Mucosa of rectum (tissue), 2 donors: ENCODE measurements around the gene PITX1.

Experiments
- H3K27ac ChIP-seq, 2 donors: one replicate each; pipeline ENCODE4 v1.7.0; 2013; ENCODE audit warnings: inconsistent platforms in 2 of 2, low read depth in 2 of 2, low read length in 2 of 2
- H3K27me3 ChIP-seq, 2 donors: one replicate each; pipeline ENCODE4 v1.7.0; 2013; ENCODE audit warnings: low read length in 2 of 2; ENCODE audit not compliant: control insufficient read depth in 2 of 2, insufficient read depth in 2 of 2
- H3K36me3 ChIP-seq, 2 donors: one replicate each; pipeline ENCODE4 v1.7.0; 2013; ENCODE audit warnings: low read length in 2 of 2; ENCODE audit not compliant: control insufficient read depth in 2 of 2, insufficient read depth in 2 of 2
- H3K4me1 ChIP-seq, 2 donors: one replicate each; pipeline ENCODE4 v1.7.0; 2013; ENCODE audit warnings: low read length in 2 of 2, mild to moderate bottlenecking in 1 of 2; ENCODE audit not compliant: control insufficient read depth in 2 of 2, insufficient read depth in 2 of 2
- H3K4me3 ChIP-seq, 2 donors: one replicate each; pipeline ENCODE4 v1.7.0; 2013; ENCODE audit warnings: low read length in 2 of 2
- H3K9ac ChIP-seq, 2 donors: one replicate each; pipeline ENCODE4 v1.7.0; 2013; ENCODE audit warnings: low read length in 2 of 2, low read depth in 1 of 2, mild to moderate bottlenecking in 1 of 2
- H3K9me3 ChIP-seq, 2 donors: one replicate each; pipeline ENCODE4 v1.7.0; 2013; ENCODE audit warnings: low read length in 2 of 2; ENCODE audit not compliant: control insufficient read depth in 2 of 2
- donor health status: healthy.
- donor health status: Normal muscosa, but diverticular disease.

PITX1 gene

GRCh38 chr5:135053989-135054388 lies 20.0 kb upstream of the PITX1 start:
- Histone ChIP-seq H3K4me3 (no peak overlapping the region), H3K9ac (no peak overlapping the region), H3K4me1 (peaks cover 0 to 6% of the 10 kb centered on the region in 2 donors), H3K9me3 (no peaks in the 10 kb centered on the region), H3K27ac (no peak overlapping the region), H3K36me3 (no peaks in the 10 kb centered on the region), H3K27me3 (peaks cover 13 to 22% of the 10 kb centered on the region in 2 donors)

GRCh38 chr5:135053278-135053677 lies 19.2 kb upstream of the PITX1 start:
- Histone ChIP-seq H3K36me3 (no peaks in the 10 kb centered on the region), H3K9me3 (no peaks in the 10 kb centered on the region), H3K4me1 (peaks cover 0 to 6% of the 10 kb centered on the region in 2 donors), H3K9ac (no peak overlapping the region), H3K4me3 (no peak overlapping the region), H3K27me3 (peaks cover 13 to 22% of the 10 kb centered on the region in 2 donors), H3K27ac (no peak overlapping the region)

- H3K9me3 ChIP-seq, result no peaks in the 10 kb centered on the region
- H3K4me1 ChIP-seq, result peaks cover 0 to 6% of the 10 kb centered on the region in 2 donors
- H3K27ac ChIP-seq, result no peak overlapping the region
- no peak overlapping the region for H3K4me3 ChIP-seq
- H3K9ac ChIP-seq, result no peak overlapping the region
- no peaks in the 10 kb centered on the region for H3K36me3 ChIP-seq
- peaks cover 13 to 22% of the 10 kb centered on the region in 2 donors for H3K27me3 ChIP-seq
These were observed 18.6 kb upstream of the PITX1 start for GRCh38 chr5:135052511-135053145.

DNA sequence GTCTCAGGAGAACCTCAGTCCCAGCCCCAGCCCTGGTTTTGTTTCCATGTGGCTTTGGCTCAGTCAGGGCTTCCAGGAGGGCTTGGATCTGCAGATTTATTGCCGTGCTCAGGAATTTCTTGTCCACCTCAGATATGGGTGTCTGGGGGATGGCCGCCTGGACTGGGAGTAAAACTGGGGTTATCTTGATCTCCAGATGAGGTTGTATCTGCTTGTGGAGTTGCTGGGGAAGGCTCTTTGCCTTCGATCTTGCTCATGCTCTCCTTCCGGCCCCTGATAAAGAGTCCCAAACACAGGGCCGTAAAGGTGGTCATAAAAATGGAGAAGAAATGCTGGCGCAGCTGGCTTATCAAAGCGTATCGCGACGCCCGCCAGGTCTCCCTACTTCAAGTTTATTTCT lies 17.8 kb upstream of the PITX1 start:
- Histone ChIP-seq H3K4me1 (peaks cover 0 to 9% of the 10 kb centered on the region in 2 donors), H3K4me3 (no peak overlapping the region), H3K9me3 (no peaks in the 10 kb centered on the region), H3K36me3 (no peaks in the 10 kb centered on the region), H3K27ac (no peak overlapping the region), H3K27me3 (peaks cover 13 to 22% of the 10 kb centered on the region in 2 donors), H3K9ac (no peak overlapping the region)

- Histone ChIP-seq H3K4me1 (peaks cover 0 to 9% of the 10 kb centered on the region in 2 donors), H3K9me3 (no peaks in the 10 kb centered on the region), H3K9ac (no peak overlapping the region), H3K27me3 (peaks cover 13 to 22% of the 10 kb centered on the region in 2 donors), H3K4me3 (no peak overlapping the region), H3K27ac (no peak overlapping the region), H3K36me3 (no peaks in the 10 kb centered on the region)
These were observed 17.4 kb upstream of the PITX1 start for GRCh38 chr5:135051399-135051798.

DNA sequence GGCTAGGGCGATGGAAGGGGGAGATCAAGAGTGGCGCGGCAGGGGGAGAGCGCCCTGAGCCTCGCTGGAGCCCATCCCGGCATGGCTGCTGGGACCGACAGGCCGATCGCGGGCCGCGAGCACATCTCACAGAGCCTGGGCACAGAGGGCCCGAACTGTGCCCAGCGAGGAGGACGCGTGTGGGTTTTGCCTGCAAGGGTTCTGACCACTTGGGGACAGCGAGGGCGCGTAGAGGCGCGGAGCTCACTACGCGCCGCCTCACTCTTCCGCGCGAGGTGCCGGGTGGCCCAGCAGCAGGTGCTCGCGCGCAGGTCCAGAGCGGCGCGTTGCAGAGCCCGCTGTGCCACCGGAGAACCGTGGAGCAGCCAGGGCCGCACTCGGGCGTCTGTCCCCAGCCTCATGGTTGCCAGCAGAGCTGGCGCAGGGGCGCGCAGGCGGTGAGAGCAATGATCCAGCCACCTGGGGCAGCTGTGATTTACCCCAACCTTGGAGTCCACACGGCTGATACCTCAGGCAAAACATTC lies 16.3 kb upstream of the PITX1 start:
- Histone ChIP-seq H3K4me3 (no peak overlapping the region), H3K9ac (no peak overlapping the region), H3K27ac (no peak overlapping the region), H3K4me1 (peaks cover 0 to 9% of the 10 kb centered on the region in 2 donors), H3K36me3 (no peaks in the 10 kb centered on the region), H3K27me3 (peaks cover 13 to 17% of the 10 kb centered on the region in 2 donors), H3K9me3 (no peaks in the 10 kb centered on the region)

DNA sequence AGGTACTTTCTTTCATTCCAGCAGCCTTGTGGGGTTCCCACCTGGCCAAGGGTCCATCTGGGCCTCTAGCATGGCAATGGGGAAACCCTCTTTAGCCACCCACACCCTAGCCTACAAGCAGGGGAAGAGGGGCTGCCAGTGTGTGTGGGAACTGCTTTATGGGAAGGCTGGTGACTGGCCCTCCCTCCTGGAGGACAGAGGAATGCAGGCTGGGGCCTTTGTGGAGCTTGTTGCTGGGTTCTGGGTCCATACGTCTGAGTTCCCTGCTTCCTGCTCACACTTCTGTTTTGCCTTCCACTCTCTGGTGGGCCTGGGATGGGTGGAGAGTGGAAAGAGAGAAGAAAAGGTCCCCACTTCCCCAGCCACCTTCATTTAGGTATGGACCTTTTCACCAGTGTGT lies 14.9 kb upstream of the PITX1 start:
- H3K4me3 ChIP-seq, result no peak overlapping the region
- H3K27me3 ChIP-seq, result peaks cover 16 to 24% of the 10 kb centered on the region in 2 donors
- H3K4me1 ChIP-seq, result peaks cover 0 to 6% of the 10 kb centered on the region in 2 donors
- H3K36me3 ChIP-seq, result no peaks in the 10 kb centered on the region
- no peaks in the 10 kb centered on the region for H3K9me3 ChIP-seq
- H3K27ac ChIP-seq, result no peak overlapping the region
- H3K9ac ChIP-seq, result no peak overlapping the region

GRCh38 chr5:135048286-135048685 lies 14.3 kb upstream of the PITX1 start:
- no peak overlapping the region for H3K27ac ChIP-seq
- no peaks in the 10 kb centered on the region for H3K36me3 ChIP-seq
- H3K9ac ChIP-seq, result no peak overlapping the region
- peaks cover 14 to 26% of the 10 kb centered on the region in 2 donors for H3K27me3 ChIP-seq
- peaks cover 0 to 3% of the 10 kb centered on the region in 2 donors for H3K4me1 ChIP-seq
- H3K4me3 ChIP-seq, result no peak overlapping the region
- no peaks in the 10 kb centered on the region for H3K9me3 ChIP-seq

DNA sequence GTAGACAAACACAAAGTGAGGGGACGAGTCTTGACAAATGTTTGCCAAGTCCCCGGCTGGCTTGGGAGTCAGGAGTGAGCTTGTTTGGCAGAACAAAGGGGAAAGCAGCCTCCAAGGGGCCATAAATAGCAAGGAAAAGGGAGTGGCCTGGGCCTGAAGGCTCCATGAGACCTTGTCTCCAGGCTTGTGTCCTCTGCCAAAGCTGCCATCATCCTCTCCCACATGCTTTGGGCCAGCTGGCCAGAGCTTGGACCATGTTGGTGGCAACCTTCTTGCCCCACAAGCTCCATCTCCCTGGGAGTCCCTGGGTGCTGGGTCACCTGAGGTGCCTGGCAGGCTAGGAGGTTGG lies 13.3 kb upstream of the PITX1 start:
- H3K27me3 ChIP-seq, result peaks cover 20 to 34% of the 10 kb centered on the region in 2 donors
- no peaks in the 10 kb centered on the region for H3K36me3 ChIP-seq
- no peak overlapping the region for H3K27ac ChIP-seq
- H3K4me3 ChIP-seq, result no peak overlapping the region
- H3K9me3 ChIP-seq, result no peaks in the 10 kb centered on the region
- peaks cover 0 to 3% of the 10 kb centered on the region in 2 donors for H3K4me1 ChIP-seq
- no peak overlapping the region for H3K9ac ChIP-seq

DNA sequence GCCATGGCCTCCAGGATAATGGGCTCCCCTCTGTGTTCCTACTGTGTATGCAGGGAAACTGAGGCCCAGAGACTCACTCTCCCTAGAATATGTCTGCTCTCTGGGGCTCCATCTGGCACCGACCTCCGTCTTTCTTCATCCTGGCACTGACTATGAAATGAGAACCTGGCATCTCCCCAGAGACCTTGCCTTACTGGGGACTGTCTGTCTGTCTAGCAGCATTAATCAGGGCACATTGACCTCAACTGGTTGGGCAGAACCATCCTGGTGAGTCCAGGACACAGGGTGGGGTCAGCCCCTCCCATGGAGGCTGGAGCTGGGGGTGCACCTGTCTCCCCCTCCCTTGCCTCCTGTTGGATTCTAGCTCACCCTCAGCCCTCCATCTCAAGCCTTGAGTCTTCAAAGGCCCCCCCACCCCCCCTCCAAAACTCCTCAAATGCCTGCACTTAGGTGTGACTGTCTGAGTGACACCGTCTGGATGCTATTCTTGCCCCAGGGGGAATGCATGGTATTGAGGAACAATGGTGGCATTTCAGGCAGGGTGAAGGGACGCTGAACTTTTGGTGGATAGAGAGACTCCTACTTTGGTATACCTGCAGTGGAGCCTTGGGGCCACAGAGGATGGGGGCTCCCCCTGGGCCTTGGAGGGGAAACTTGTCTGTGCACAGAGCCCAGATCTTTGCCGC lies 12.8 kb upstream of the PITX1 start:
- Histone ChIP-seq H3K9me3 (no peaks in the 10 kb centered on the region), H3K27me3 (peaks cover 22 to 34% of the 10 kb centered on the region in 2 donors), H3K27ac (no peak overlapping the region), H3K36me3 (no peaks in the 10 kb centered on the region), H3K9ac (no peak overlapping the region), H3K4me3 (no peak overlapping the region), H3K4me1 (peaks cover 0 to 3% of the 10 kb centered on the region in 2 donors)
